Endothelial cell (in vitro differentiated cells): Measurements from ENCODE around the gene RPL15. TPM values are rescaled to one million over a fixed set of nuclear protein-coding genes. Genes with fewer than 3 reads are reported as not detected.
"Not testable (repeated sequence)": the region's sequence is repeated elsewhere in the genome, so short reads cannot be mapped to it uniquely, and the experiment has no call there.

Source experiments
- DNase-seq: peaks from one replicate; pipeline ENCODE4 v3.0.0; 2021; ENCODE audit warnings: low spot score
- H3K27ac Mint-ChIP-seq: one replicate; pipeline ENCODE4 v1.8.0; 2021; ENCODE audit warnings: mixed read lengths, inconsistent platforms; ENCODE audit not compliant: unreplicated experiment
- H3K27me3 Mint-ChIP-seq: one replicate; pipeline ENCODE4 v1.8.0; 2021; ENCODE audit warnings: mild to moderate bottlenecking, moderate library complexity, mixed read lengths, inconsistent platforms; ENCODE audit not compliant: unreplicated experiment
- H3K36me3 Mint-ChIP-seq: one replicate; pipeline ENCODE4 v1.8.0; 2021; ENCODE audit warnings: mild to moderate bottlenecking, low read depth, mixed read lengths, inconsistent platforms; ENCODE audit not compliant: unreplicated experiment
- H3K4me1 Mint-ChIP-seq: one replicate; pipeline ENCODE4 v1.8.0; 2021; ENCODE audit warnings: mild to moderate bottlenecking, mixed read lengths, inconsistent platforms; ENCODE audit not compliant: unreplicated experiment
- H3K4me3 Mint-ChIP-seq: one replicate; pipeline ENCODE4 v1.8.0; 2021; ENCODE audit warnings: mild to moderate bottlenecking, mixed read lengths, inconsistent platforms; ENCODE audit not compliant: unreplicated experiment
- H3K9me3 Mint-ChIP-seq: one replicate; pipeline ENCODE4 v1.8.0; 2021; ENCODE audit warnings: mixed read lengths, inconsistent platforms; ENCODE audit not compliant: unreplicated experiment
- CTCF ChIP-seq: fragments of 200-600 bp; sonication (generic); IDR thresholded peaks from one replicate; pipeline ENCODE4 v1.5.0; 2021; ENCODE audit warnings: antibody characterized with exemption; ENCODE audit not compliant: unreplicated experiment
- total RNA-seq: library from RNA; stranded (reverse); fragmentation: NEBNext Ultra II Directional; extraction: Animal tissue kit (Norgen Biotek cat#: 25700); gene quantifications from one replicate; pipeline ENCODE4 v1.2.1, GENCODE V29; 2021; ENCODE audit not compliant: unreplicated experiment

The RPL15 gene
- total RNA-seq, 1 donor from 2014 or later: 2,853 TPM

GRCh38 chr3:23915537-23916108 lies 1.3 kb upstream of the RPL15 start:
- Mint-ChIP-seq H3K9me3 (no peaks in the 10 kb centered on the region), H3K4me1 (peaks cover 29% of the 10 kb centered on the region), H3K27me3 (peaks cover 8% of the 10 kb centered on the region), H3K4me3 (peak overlapping the region; percentile 99), H3K27ac (peak overlapping the region; percentile 68), H3K36me3 (peaks cover 31% of the 10 kb centered on the region)
- no peak for DNase-seq
- TF ChIP-seq CTCF: no peak

- Mint-ChIP-seq H3K36me3 (peaks cover 31% of the 10 kb centered on the region), H3K9me3 (no peaks in the 10 kb centered on the region), H3K27ac (peak overlapping the region; percentile 96), H3K27me3 (peaks cover 8% of the 10 kb centered on the region), H3K4me1 (peaks cover 29% of the 10 kb centered on the region), H3K4me3 (peak overlapping the region; percentile 99)
- TF ChIP-seq CTCF: no peak
- DNase-seq: no peak
Measured at GRCh38 chr3:23916152-23916885, 613 bp upstream of the RPL15 start.

GRCh38 chr3:23917679-23918303 lies 859 bp downstream of the RPL15 start:
- not testable (repeated sequence) for H3K27me3 Mint-ChIP-seq, H3K9me3 Mint-ChIP-seq
- peak overlapping the region; percentile 96 for H3K27ac Mint-ChIP-seq
- peak; percentile 67 for DNase-seq
- peak overlapping the region; percentile 99 for H3K4me3 Mint-ChIP-seq
- peaks cover 27% of the 10 kb centered on the region for H3K4me1 Mint-ChIP-seq
- peaks cover 31% of the 10 kb centered on the region for H3K36me3 Mint-ChIP-seq

- Mint-ChIP-seq H3K36me3 (peaks cover 31% of the 10 kb centered on the region), H3K4me1 (peaks cover 27% of the 10 kb centered on the region), H3K27ac (peak overlapping the region; percentile 96), H3K4me3 (peak overlapping the region; percentile 99)
- not testable (repeated sequence) for DNase-seq, H3K27me3 Mint-ChIP-seq, H3K9me3 Mint-ChIP-seq
Measured at GRCh38 chr3:23918331-23918730, 1.4 kb downstream of the RPL15 start.

- H3K27me3 Mint-ChIP-seq: peaks cover 8% of the 10 kb centered on the region
- TF ChIP-seq CTCF: no peak
- H3K4me3 Mint-ChIP-seq: peak overlapping the region; percentile 59
- no peaks in the 10 kb centered on the region for H3K9me3 Mint-ChIP-seq
- no peak for DNase-seq
- peaks cover 31% of the 10 kb centered on the region for H3K36me3 Mint-ChIP-seq
- H3K27ac Mint-ChIP-seq: no peak overlapping the region
- H3K4me1 Mint-ChIP-seq: peaks cover 30% of the 10 kb centered on the region
Measured at GRCh38 chr3:23919628-23920027, 2.7 kb downstream of the RPL15 start.

- Mint-ChIP-seq H3K4me3 (peak overlapping the region; percentile 59), H3K27me3 (peaks cover 8% of the 10 kb centered on the region), H3K27ac (no peak overlapping the region), H3K4me1 (peaks cover 30% of the 10 kb centered on the region), H3K36me3 (peaks cover 31% of the 10 kb centered on the region), H3K9me3 (no peaks in the 10 kb centered on the region)
- TF ChIP-seq CTCF: no peak
- DNase-seq: no peak
Measured at GRCh38 chr3:23920151-23920655, 3.3 kb downstream of the RPL15 start.
